Muscle of leg (tissue), 16 donors: ENCODE results near the gene HJURP. TPM values are rescaled to one million over a fixed set of nuclear protein-coding genes. Genes with fewer than 3 reads are reported as not detected.
"Not testable (repeated sequence)": the region's sequence is repeated elsewhere in the genome, so short reads cannot be mapped to it uniquely, and the experiment has no call there.

Experiments used
- DNase-seq: peaks from one replicate; pipeline ENCODE4 v3.0.0; 2013
- H3K27ac ChIP-seq: one replicate; pipeline ENCODE4 v1.5.1; 2013; ENCODE audit warnings: mild to moderate bottlenecking, low read length, control low read depth
- H3K27me3 ChIP-seq: one replicate; pipeline ENCODE4 v1.6.1; 2013; ENCODE audit warnings: low read length; ENCODE audit not compliant: control insufficient read depth, insufficient read depth
- H3K36me3 ChIP-seq: one replicate; pipeline ENCODE4 v1.6.1; 2013; ENCODE audit warnings: low read length; ENCODE audit not compliant: control insufficient read depth, insufficient read depth
- H3K4me1 ChIP-seq: one replicate; pipeline ENCODE4 v1.6.1; 2013; ENCODE audit warnings: low read length; ENCODE audit not compliant: control insufficient read depth, insufficient read depth
- H3K4me3 ChIP-seq: one replicate; pipeline ENCODE4 v1.5.1; 2013; ENCODE audit warnings: low read length, control low read depth
- H3K9me3 ChIP-seq: replicated peaks from 2 replicates; pipeline ENCODE4 v1.6.1; 2013; ENCODE audit warnings: low read depth, low read length; ENCODE audit not compliant: control insufficient read depth
- WGBS: methylation state at CpG from one replicate; pipeline ENCODE4 v1.1.5; 2013; ENCODE audit warnings: missing lambda C conversion rate; ENCODE audit not compliant: insufficient coverage; 5-methylcytosine and 5-hydroxymethylcytosine counted together
- long read RNA-seq, 11 donors: transcript quantifications; one replicate each; lab custom pipeline, GENCODE V29; 2026
- polyA plus RNA-seq, 8 donors: library from polyadenylated mRNA; unstranded; fragments of 120-200 nt; gene quantifications; one replicate each; pipeline versions ENCODE4 v1.2.1 to v1.2.3, GENCODE V29; 2013; ENCODE audit warnings: inconsistent platforms in 1 of 8, low replicate concordance in 1 of 8; ENCODE audit not compliant: insufficient read length in 8 of 8, insufficient read depth in 1 of 8
- total RNA-seq: library from RNA; stranded (reverse); fragments of 120-200 nt; gene quantifications from one replicate; pipeline ENCODE4 v1.2.4, GENCODE V29; 2013

The HJURP gene
- total RNA-seq: 6.2 TPM
- polyA plus RNA-seq: 10 to 100 TPM in 7 of 8 donors, 1 to 10 TPM in 1; 8.6 to 15.3 (median 12.2) TPM
- long read RNA-seq, donor 1: 0 reads
- long read RNA-seq, donor 2: 0 reads
- long read RNA-seq, donor 3: 0 reads
- long read RNA-seq, donor 4, partial matches to known transcripts: 0 of 2 reads
- long read RNA-seq, donor 4, other reads (novel, unspliced or antisense): 0 of 2 reads
- long read RNA-seq, donor 5, partial matches to known transcripts: 19 of 24 reads
- long read RNA-seq, donor 5, other reads (novel, unspliced or antisense): 0 of 24 reads
- long read RNA-seq, donor 6, partial matches to known transcripts: 0 of 1 reads
- long read RNA-seq, donor 6, other reads (novel, unspliced or antisense): 0 of 1 reads
- long read RNA-seq, donor 7, partial matches to known transcripts: 7 of 9 reads
- long read RNA-seq, donor 7, other reads (novel, unspliced or antisense): 0 of 9 reads
- long read RNA-seq, donor 8: 0 reads
- long read RNA-seq, donor 9, partial matches to known transcripts: 0 of 1 reads
- long read RNA-seq, donor 9, other reads (novel, unspliced or antisense): 0 of 1 reads
- long read RNA-seq, donor 10, partial matches to known transcripts: 0 of 3 reads
- long read RNA-seq, donor 10, other reads (novel, unspliced or antisense): 0 of 3 reads
- long read RNA-seq, donor 11, partial matches to known transcripts: 0 of 3 reads
- long read RNA-seq, donor 11, other reads (novel, unspliced or antisense): 0 of 3 reads

GRCh38 chr2:233854241-233854981, at the start of gene HJURP:
HJURP (minus strand) TSS chr2:233854535; CDS start chr2:233854500, 35 bp downstream.
- H3K27me3 ChIP-seq: no peaks in the 10 kb centered on the region
- peaks cover 15% of the 10 kb centered on the region for H3K4me1 ChIP-seq
- H3K9me3 ChIP-seq: no peaks in the 10 kb centered on the region
- peak within 1 kb of the TSS; percentile 93 for H3K4me3 ChIP-seq
- peaks cover 19% of the 10 kb centered on the region for H3K36me3 ChIP-seq
- H3K27ac ChIP-seq: peak within 1 kb of the TSS; percentile 71
- peak; percentile 98 for DNase-seq
- WGBS: under 1% methylated on average over 55 of the region's 60 CpGs

GRCh38 chr2:233901884-233902283, 47.5 kb upstream of the HJURP start:
- Histone ChIP-seq H3K27me3 (peaks cover 2% of the 10 kb centered on the region), H3K36me3 (no peaks in the 10 kb centered on the region), H3K27ac (no peak overlapping the region), H3K9me3 (no peaks in the 10 kb centered on the region), H3K4me1 (no peaks in the 10 kb centered on the region), H3K4me3 (no peak overlapping the region)
- no peak for DNase-seq
- WGBS: no CpG with 5 or more reads among the region's 4 CpGs

- Histone ChIP-seq H3K4me3 (no peak overlapping the region), H3K9me3 (no peaks in the 10 kb centered on the region), H3K27me3 (peaks cover 2% of the 10 kb centered on the region), H3K36me3 (no peaks in the 10 kb centered on the region), H3K27ac (no peak overlapping the region), H3K4me1 (no peaks in the 10 kb centered on the region)
- no peak for DNase-seq
- 57% methylated on average over 1 of the region's 4 CpGs for WGBS
Observed at GRCh38 chr2:233901367-233901766, 47.0 kb upstream of the HJURP start.

DNA sequence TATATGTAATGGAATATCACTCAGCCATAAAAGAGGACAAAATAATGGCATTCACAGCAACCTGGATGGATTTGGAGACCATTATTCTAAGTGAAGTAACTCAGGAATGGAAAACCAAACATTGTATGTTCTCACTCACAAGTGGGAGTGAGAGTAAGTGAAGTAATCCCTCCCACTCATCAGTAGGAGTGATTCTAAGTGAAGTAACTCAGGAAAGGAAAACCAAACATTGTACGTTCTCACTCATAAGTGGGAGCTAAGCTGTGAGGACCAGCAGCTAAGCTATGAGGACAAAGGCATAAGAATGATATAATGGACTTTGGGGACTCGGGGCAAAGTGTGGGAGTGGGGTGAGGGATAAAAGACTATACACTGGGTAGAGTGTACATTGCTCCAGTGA, 41.9 kb upstream of the HJURP start:
- not testable (repeated sequence) for H3K27me3 ChIP-seq, H3K4me3 ChIP-seq
- 71% methylated on average over 1 of the region's 2 CpGs for WGBS

DNA sequence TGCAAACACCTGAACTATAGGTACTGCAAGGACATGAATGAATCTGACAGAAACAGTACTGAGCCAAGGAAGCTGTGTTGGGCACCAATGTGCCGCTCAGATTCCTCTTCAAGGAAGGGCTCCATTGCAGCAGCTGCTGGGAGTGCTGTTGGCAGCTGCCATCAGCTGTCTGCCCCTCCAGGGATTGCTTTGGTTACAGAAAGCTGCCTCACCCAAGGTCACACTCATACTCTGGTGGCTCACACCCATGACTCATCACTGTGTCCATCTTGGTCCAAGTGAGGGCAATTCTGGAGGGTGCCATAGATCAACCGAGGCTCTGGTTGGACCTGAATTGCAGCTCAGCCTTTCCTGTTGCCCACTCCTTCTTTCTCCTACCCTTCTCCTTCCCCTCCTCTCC, 38.5 kb upstream of the HJURP start:
- no peaks in the 10 kb centered on the region for H3K36me3 ChIP-seq
- H3K4me1 ChIP-seq: no peaks in the 10 kb centered on the region
- H3K9me3 ChIP-seq: no peaks in the 10 kb centered on the region
- peak; percentile 26 for DNase-seq
- no peak overlapping the region for H3K4me3 ChIP-seq
- WGBS: 83% methylated on average over 2 of the region's 2 CpGs
- peaks cover 3% of the 10 kb centered on the region for H3K27me3 ChIP-seq
- no peak overlapping the region for H3K27ac ChIP-seq

More for the DNA sequence above, 41.9 kb upstream of the HJURP start:
- H3K9me3 ChIP-seq, DNase-seq, H3K27ac ChIP-seq, H3K4me1 ChIP-seq, H3K36me3 ChIP-seq: not testable (repeated sequence)

DNA sequence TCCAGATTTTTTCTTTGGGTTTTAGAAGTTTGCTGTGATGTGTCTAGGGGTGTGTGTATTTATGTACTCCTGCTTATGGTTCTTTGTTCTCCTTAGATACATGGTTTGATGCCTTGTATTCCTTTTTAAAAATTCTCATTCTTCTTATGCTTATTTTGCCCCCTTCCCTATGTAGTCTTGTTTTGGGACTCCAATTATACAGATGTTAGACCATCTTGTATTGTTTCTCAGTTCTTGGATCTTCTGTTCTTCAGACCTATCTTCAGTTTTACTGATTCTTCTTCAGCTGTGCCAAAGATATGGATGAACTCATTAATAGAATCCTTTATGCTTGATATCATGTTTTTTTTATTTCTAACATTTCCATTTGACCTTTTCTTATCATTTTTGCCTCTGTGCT, 28.0 kb upstream of the HJURP start:
- Histone ChIP-seq H3K4me1 (no peaks in the 10 kb centered on the region), H3K9me3 (peaks cover 7% of the 10 kb centered on the region), H3K4me3 (no peak overlapping the region), H3K27ac (no peak overlapping the region), H3K36me3 (no peaks in the 10 kb centered on the region), H3K27me3 (no peaks in the 10 kb centered on the region)
- no peak for DNase-seq

DNA sequence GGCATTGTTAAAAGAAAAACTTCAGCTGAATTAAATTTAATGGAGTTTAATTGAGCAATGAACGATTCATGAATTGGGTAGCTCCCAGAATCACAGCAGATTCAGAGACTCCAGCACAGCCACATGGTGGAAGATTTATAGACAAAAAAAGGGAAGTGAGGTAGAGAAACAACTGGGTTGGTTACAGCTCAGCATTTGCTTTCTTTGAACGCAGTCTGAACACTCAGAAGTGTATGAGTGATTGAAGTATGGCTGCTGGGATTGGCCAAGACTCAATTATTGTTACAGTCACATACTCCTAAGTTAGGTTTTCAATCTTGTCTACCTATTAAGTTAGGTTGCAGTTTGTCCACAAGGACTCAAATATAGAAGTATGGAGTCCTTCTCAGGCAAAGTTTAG, 17.8 kb upstream of the HJURP start:
- not testable (repeated sequence) for DNase-seq, H3K27me3 ChIP-seq, H3K4me3 ChIP-seq, H3K4me1 ChIP-seq, H3K27ac ChIP-seq, H3K36me3 ChIP-seq, H3K9me3 ChIP-seq
- 50% methylated on average over 1 of the region's 2 CpGs for WGBS

DNA sequence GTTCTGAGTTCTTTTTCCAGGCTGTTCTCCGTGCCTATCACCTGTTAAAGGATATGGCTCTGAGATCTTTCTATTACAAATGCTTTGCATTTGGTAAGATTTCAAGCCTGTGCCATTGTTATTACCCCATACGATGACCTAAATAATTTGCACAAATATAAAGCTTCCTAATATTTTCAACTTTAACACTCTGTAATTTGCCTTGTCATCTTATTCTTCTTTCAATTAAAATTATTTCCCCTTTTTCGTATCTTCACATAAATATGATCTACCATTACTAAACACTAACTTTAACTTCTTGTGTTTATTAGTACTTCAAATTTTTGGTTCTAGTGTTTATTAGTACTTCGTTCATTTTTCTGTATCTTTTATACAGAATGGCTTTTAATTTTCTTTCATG, 17.1 kb upstream of the HJURP start:
- no peak for DNase-seq
- Histone ChIP-seq H3K27ac (no peak overlapping the region), H3K27me3 (peaks cover 6% of the 10 kb centered on the region), H3K4me1 (no peaks in the 10 kb centered on the region), H3K9me3 (no peaks in the 10 kb centered on the region), H3K36me3 (no peaks in the 10 kb centered on the region), H3K4me3 (no peak overlapping the region)
- 60% methylated on average over 1 of the region's 4 CpGs for WGBS

GRCh38 chr2:233867993-233868532, 13.7 kb upstream of the HJURP start, which contains the start of gene MSL3B:
MSL3B (minus strand) TSS chr2:233868386.
- Histone ChIP-seq H3K36me3 (no peaks in the 10 kb centered on the region), H3K4me3 (peak within 1 kb of the TSS; percentile 52), H3K9me3 (peaks cover 2% of the 10 kb centered on the region), H3K27ac (no peak within 1 kb of the TSS), H3K4me1 (no peaks in the 10 kb centered on the region), H3K27me3 (peaks cover 4% of the 10 kb centered on the region)
- DNase-seq: peak; percentile 57
- 13% methylated on average over 32 of the region's 50 CpGs for WGBS

DNA sequence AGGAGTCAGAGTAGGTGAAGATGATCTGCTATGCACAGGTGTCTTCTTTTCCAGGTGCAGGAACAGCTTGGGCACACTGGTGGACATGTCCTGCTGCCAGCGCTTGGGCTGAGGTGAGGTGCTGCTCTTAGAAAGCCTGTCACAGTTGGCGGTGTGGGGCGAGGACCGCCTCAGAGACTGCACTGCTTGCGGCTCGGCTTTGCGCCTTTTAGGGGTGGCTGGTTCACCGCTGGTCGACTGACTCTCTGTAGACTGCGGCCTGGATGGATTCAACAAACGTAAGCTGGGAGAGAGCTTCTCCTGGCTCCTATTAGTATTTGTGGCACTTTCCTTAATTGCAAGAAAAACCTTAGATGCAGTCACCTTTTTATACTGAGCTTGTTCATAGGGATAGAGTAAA, 12.1 kb upstream of the HJURP start:
- H3K9me3 ChIP-seq: peaks cover 2% of the 10 kb centered on the region
- H3K4me1 ChIP-seq: no peaks in the 10 kb centered on the region
- no peak overlapping the region for H3K27ac ChIP-seq
- peaks cover 4% of the 10 kb centered on the region for H3K27me3 ChIP-seq
- no peak overlapping the region for H3K4me3 ChIP-seq
- WGBS: 98% methylated on average over 7 of the region's 11 CpGs
- no peak for DNase-seq
- no peaks in the 10 kb centered on the region for H3K36me3 ChIP-seq
